CD14-positive monocyte (primary cell): ENCODE results near the gene TSBP1. TPM values are rescaled to one million over a fixed set of nuclear protein-coding genes. Genes with fewer than 3 reads are reported as not detected.

Source experiments
- DNase-seq, 3 donors: peaks; one replicate each; pipeline ENCODE4 v3.0.0-alpha.2; 2011 to 2022
- H2AFZ ChIP-seq: 2 replicates; pipeline ENCODE4 v1.6.0; 2012; ENCODE audit warnings: mild to moderate bottlenecking, low read depth, low read length, inconsistent platforms; ENCODE audit not compliant: insufficient read depth, poor library complexity, severe bottlenecking
- H3K27ac ChIP-seq, 2 donors: 1 replicate in 1 of 2; 2 replicates in 1 of 2; pipeline ENCODE4 v1.5.1; 2012 to 2013; ENCODE audit warnings: low read length in 2 of 2, control low read depth in 1 of 2, inconsistent platforms in 1 of 2, low read depth in 1 of 2, mild to moderate bottlenecking in 1 of 2
- H3K27me3 ChIP-seq, 2 donors: one replicate each; pipeline versions ENCODE4 v1.6.0 to v1.6.1; 2011 to 2013; ENCODE audit warnings: low read length in 2 of 2; ENCODE audit not compliant: control insufficient read depth in 2 of 2, insufficient read depth in 2 of 2
- H3K36me3 ChIP-seq, 2 donors: replicated peaks in 1 of 2; 1 replicate in 1 of 2; 2 replicates in 1 of 2; pipeline versions ENCODE4 v1.5.1 to v1.6.1; 2012 to 2013; ENCODE audit warnings: low read length in 2 of 2, control low read depth in 1 of 2, inconsistent platforms in 1 of 2, mild to moderate bottlenecking in 1 of 2; ENCODE audit not compliant: insufficient read depth in 2 of 2, control insufficient read depth in 1 of 2
- H3K4me1 ChIP-seq, 2 donors: 1 replicate in 1 of 2; 2 replicates in 1 of 2; pipeline versions ENCODE4 v1.5.1 to v1.6.1; 2012 to 2013; ENCODE audit warnings: low read length in 2 of 2, control low read depth in 1 of 2, inconsistent platforms in 1 of 2, mild to moderate bottlenecking in 1 of 2, moderate library complexity in 1 of 2; ENCODE audit not compliant: insufficient read depth in 2 of 2, control insufficient read depth in 1 of 2
- H3K4me2 ChIP-seq: replicated peaks from 2 replicates; pipeline ENCODE3; 2012; ENCODE audit warnings: low read length, moderate library complexity, mild to moderate bottlenecking; ENCODE audit not compliant: poor library complexity, severe bottlenecking; ENCODE audit errors: extremely low read depth
- H3K4me3 ChIP-seq, 3 experiments: fragments of 200-600 bp in 1 of 3; sonication (generic) in 1 of 3; replicated peaks in 1 of 3; 1 replicate in 2 of 3; 2 replicates in 1 of 3; pipeline ENCODE4 v1.5.1; 2011 to 2013; ENCODE audit warnings: low read length in 3 of 3, mild to moderate bottlenecking in 3 of 3, control low read depth in 2 of 3, low read depth in 2 of 3, inconsistent platforms in 1 of 3, moderate library complexity in 1 of 3
- H3K79me2 ChIP-seq: 2 replicates; pipeline ENCODE4 v1.6.0; 2012; ENCODE audit warnings: mild to moderate bottlenecking, control low read depth, inconsistent platforms, low read length, moderate library complexity; ENCODE audit not compliant: insufficient read depth
- H3K9ac ChIP-seq: 2 replicates; pipeline ENCODE4 v1.6.0; 2017; ENCODE audit warnings: low read length, mild to moderate bottlenecking; ENCODE audit not compliant: insufficient read depth, poor library complexity, severe bottlenecking
- H3K9me3 ChIP-seq, 2 donors: replicated peaks in 1 of 2; 1 replicate in 1 of 2; 2 replicates in 1 of 2; pipeline versions ENCODE4 v1.5.1 to v1.6.1; 2012 to 2013; ENCODE audit warnings: low read length in 2 of 2, control low read depth in 1 of 2; ENCODE audit not compliant: control insufficient read depth in 1 of 2, insufficient read depth in 1 of 2
- H4K20me1 ChIP-seq: 2 replicates; pipeline ENCODE4 v1.6.0; 2012; ENCODE audit warnings: mild to moderate bottlenecking, low read length, control low read depth, moderate library complexity; ENCODE audit not compliant: insufficient read depth
- H3K27ac Mint-ChIP-seq, 7 donors: one replicate each; pipeline ENCODE4 v1.8.0; 2020; ENCODE audit warnings: mild to moderate bottlenecking in 7 of 7, mixed read lengths in 7 of 7, moderate library complexity in 6 of 7, inconsistent platforms in 2 of 7
- H3K27me3 Mint-ChIP-seq, 3 donors: one replicate each; pipeline ENCODE4 v1.8.0; 2021 to 2022; ENCODE audit warnings: low read depth in 3 of 3, mild to moderate bottlenecking in 3 of 3, mixed read lengths in 3 of 3, moderate library complexity in 3 of 3, inconsistent platforms in 1 of 3
- H3K36me3 Mint-ChIP-seq, 2 donors: one replicate each; pipeline ENCODE4 v1.8.0; 2020; ENCODE audit warnings: mixed read lengths in 2 of 2, inconsistent platforms in 1 of 2, mild to moderate bottlenecking in 1 of 2
- H3K4me1 Mint-ChIP-seq: one replicate; pipeline ENCODE4 v1.8.0; 2020; ENCODE audit warnings: mild to moderate bottlenecking, mixed read lengths
- H3K4me3 Mint-ChIP-seq, 2 donors: one replicate each; pipeline ENCODE4 v1.8.0; 2020; ENCODE audit warnings: mild to moderate bottlenecking in 2 of 2, mixed read lengths in 2 of 2, moderate library complexity in 1 of 2
- H3K9me3 Mint-ChIP-seq, 7 donors: one replicate each; pipeline ENCODE4 v1.8.0; 2020 to 2022; ENCODE audit warnings: mixed read lengths in 7 of 7, mild to moderate bottlenecking in 6 of 7, moderate library complexity in 6 of 7, inconsistent platforms in 2 of 7
- WGBS: methylation state at CpG from one replicate; pipeline ENCODE4 v1.1.5; 2013; ENCODE audit warnings: missing lambda C conversion rate; ENCODE audit not compliant: insufficient coverage; 5-methylcytosine and 5-hydroxymethylcytosine counted together
- intact Hi-C, 2 donors: fragments of 100-400 bp; cut with micrococcal nuclease; formaldehyde crosslinking; loops; one replicate each; pipeline versions ENCODE4 v1.15.0 to v1.15.1; 2023
- polyA plus RNA-seq, 3 donors: library from polyadenylated mRNA; depleted of rRNA in 1 of 3; unstranded in 2 of 3; stranded (reverse) in 1 of 3; fragments of 300-500 nt in 2 of 3; fragments of >200 nt in 1 of 3; fragmentation: Illumina TruSeq in 2 of 3; gene quantifications; 1 replicate in 2 of 3; 2 replicates in 1 of 3; pipeline ENCODE4 v1.2.3, GENCODE V29; 2012 to 2021
- small RNA-seq: library from RNA; depleted of rRNA; stranded (forward); fragments of <200 nt; gene quantifications from one replicate; pipeline ENCODE3, GENCODE V24; 2012; ENCODE audit warnings: low read depth; ENCODE audit not compliant: insufficient read length
- TF ChIP-seq, protein P1 (sequence below): fragments of 200-600 bp; IDR thresholded peaks from one replicate; pipeline ENCODE4 v1.8.0; 2022; ENCODE audit warnings: antibody characterized with exemption, mild to moderate bottlenecking

TSBP1 gene
- polyA plus RNA-seq, 3 donors: not detected

DNA sequence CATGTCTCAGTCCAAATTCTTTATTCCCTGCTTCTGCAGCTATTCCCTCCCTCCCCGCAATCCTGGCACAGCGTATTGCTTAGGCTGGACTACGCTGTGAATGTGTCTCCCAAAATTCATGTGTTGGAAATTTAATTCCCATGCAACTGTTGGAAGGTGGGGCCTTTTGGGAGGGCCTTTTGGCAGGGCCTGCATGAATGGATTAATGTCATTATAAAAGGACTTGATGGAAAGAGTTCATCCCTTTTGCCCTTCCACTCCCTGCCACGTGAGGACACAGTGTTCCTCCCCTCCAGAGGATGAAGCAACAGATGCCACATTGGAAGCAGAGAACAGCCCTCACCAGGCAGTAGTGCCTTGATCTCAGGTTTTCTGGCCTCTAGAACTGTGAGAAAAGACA, 127.4 kb downstream of the TSBP1 start:
- Histone ChIP-seq H4K20me1 (no peaks in the 10 kb centered on the region), H3K9me3 (peaks cover 2 to 4% of the 10 kb centered on the region in 2 donors), H3K4me2 (no peak overlapping the region), H3K36me3 (no peaks in the 10 kb centered on the region), H3K4me1 (peaks cover 8% of the 10 kb centered on the region in 2 donors), H3K9ac (no peak overlapping the region), H2AFZ (no peak overlapping the region), H3K79me2 (no peaks in the 10 kb centered on the region), H3K4me3 (no peak overlapping the region), H3K27me3 (no peaks in the 10 kb centered on the region), H3K27ac (no peak overlapping the region)
- peaks cover 3 to 7% (median 4%) of the 10 kb centered on the region in 3 donors for H3K27me3 Mint-ChIP-seq
- no peak for DNase-seq
- WGBS: 100% methylated on average over 1 of the region's 4 CpGs
- H3K9me3 Mint-ChIP-seq: peaks cover 0 to 10% (median 4%) of the 10 kb centered on the region in 7 donors
- intact Hi-C loops: loop anchor here in 1 of 2 donors (10.0 kb wide), 2 partner anchors 171 to 551 kb away; no protein-coding TSS in a partner anchor
- no peaks in the 10 kb centered on the region for H3K36me3 Mint-ChIP-seq
- TF ChIP-seq, protein P1, sequence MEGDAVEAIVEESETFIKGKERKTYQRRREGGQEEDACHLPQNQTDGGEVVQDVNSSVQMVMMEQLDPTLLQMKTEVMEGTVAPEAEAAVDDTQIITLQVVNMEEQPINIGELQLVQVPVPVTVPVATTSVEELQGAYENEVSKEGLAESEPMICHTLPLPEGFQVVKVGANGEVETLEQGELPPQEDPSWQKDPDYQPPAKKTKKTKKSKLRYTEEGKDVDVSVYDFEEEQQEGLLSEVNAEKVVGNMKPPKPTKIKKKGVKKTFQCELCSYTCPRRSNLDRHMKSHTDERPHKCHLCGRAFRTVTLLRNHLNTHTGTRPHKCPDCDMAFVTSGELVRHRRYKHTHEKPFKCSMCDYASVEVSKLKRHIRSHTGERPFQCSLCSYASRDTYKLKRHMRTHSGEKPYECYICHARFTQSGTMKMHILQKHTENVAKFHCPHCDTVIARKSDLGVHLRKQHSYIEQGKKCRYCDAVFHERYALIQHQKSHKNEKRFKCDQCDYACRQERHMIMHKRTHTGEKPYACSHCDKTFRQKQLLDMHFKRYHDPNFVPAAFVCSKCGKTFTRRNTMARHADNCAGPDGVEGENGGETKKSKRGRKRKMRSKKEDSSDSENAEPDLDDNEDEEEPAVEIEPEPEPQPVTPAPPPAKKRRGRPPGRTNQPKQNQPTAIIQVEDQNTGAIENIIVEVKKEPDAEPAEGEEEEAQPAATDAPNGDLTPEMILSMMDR: no peak
- peaks cover 9% of the 10 kb centered on the region for H3K4me1 Mint-ChIP-seq
- H3K4me3 Mint-ChIP-seq: peak overlapping the region in 1 of 2 donors; percentile 77
- peak overlapping the region in 1 of 7 donors; percentile 47 for H3K27ac Mint-ChIP-seq

Small RNAs within 50 kb of the gene (small RNA-seq; reads per million reads assigned to genes)
- not detected for gene RNU6-603P

Other genes starting within 250 kb of the TSBP1 start
- gene ATF6B, start 243.7 kb downstream of the TSBP1 start, polyA plus RNA-seq: 100 to 1,000 TPM in 1 of 3 donors, 10 to 100 TPM in 2; 15.7 to 147 (median 17.8) TPM
- gene FKBPL, start 241.6 kb downstream of the TSBP1 start, polyA plus RNA-seq: 1 to 10 TPM; 1.2 to 2.4 (median 1.8) TPM
- gene PRRT1, start 220.0 kb downstream of the TSBP1 start, polyA plus RNA-seq: not detected
- 1 to 10 TPM; 1.4 to 4.0 (median 1.8) TPM for gene PPT2, start 217.8 kb downstream of the TSBP1 start, polyA plus RNA-seq
- 1 to 10 TPM in 1 of 3 donors, under 1 TPM in 1, not detected in 1; 0.22 to 1.8 TPM for gene EGFL8, start 207.3 kb downstream of the TSBP1 start, polyA plus RNA-seq
- 10 to 100 TPM in 2 of 3 donors, 1 to 10 TPM in 1; 9.9 to 34.4 (median 11.3) TPM for gene AGPAT1, start 195.8 kb downstream of the TSBP1 start, polyA plus RNA-seq
- gene RNF5, start 193.5 kb downstream of the TSBP1 start, polyA plus RNA-seq: 100 to 1,000 TPM in 1 of 3 donors, 10 to 100 TPM in 2; 62.2 to 108 (median 83.5) TPM
- 10 to 100 TPM in 1 of 3 donors, under 1 TPM in 1, not detected in 1; 0.60 to 55.0 TPM for gene AGER, start 187.7 kb downstream of the TSBP1 start, polyA plus RNA-seq
- gene PBX2, start 181.7 kb downstream of the TSBP1 start, polyA plus RNA-seq: 100 to 1,000 TPM in 1 of 3 donors, 1 to 10 TPM in 2; 1.9 to 201 (median 4.0) TPM
- 100 to 1,000 TPM in 2 of 3 donors, 10 to 100 TPM in 1; 86.1 to 340 (median 101) TPM for gene GPSM3, start 179.3 kb downstream of the TSBP1 start, polyA plus RNA-seq
- 1 to 10 TPM; 5.2 to 8.1 (median 6.1) TPM for gene NOTCH4, start 147.8 kb downstream of the TSBP1 start, polyA plus RNA-seq
- not detected for gene BTNL2, start 35.3 kb upstream of the TSBP1 start, polyA plus RNA-seq
- gene HLA-DRA, start 68.0 kb upstream of the TSBP1 start, polyA plus RNA-seq: 1,000 to 10,000 TPM; 4,194 to 5,181 (median 4,943) TPM
- gene HLA-DRB5, start 158.4 kb upstream of the TSBP1 start, polyA plus RNA-seq: 1,000 to 10,000 TPM in 1 of 3 donors, 100 to 1,000 TPM in 2; 168 to 1,407 (median 394) TPM
- gene HLA-DRB1, start 217.9 kb upstream of the TSBP1 start, polyA plus RNA-seq: 1,000 to 10,000 TPM in 2 of 3 donors, 100 to 1,000 TPM in 1; 928 to 2,792 (median 2,645) TPM